ENCODE data around the gene C9orf50. TPM values are rescaled to one million over a fixed set of nuclear protein-coding genes. Genes with fewer than 3 reads are reported as not detected.

C9orf50 gene
- total RNA-seq, 2 donors from 2014 or later, result not detected

DNA sequence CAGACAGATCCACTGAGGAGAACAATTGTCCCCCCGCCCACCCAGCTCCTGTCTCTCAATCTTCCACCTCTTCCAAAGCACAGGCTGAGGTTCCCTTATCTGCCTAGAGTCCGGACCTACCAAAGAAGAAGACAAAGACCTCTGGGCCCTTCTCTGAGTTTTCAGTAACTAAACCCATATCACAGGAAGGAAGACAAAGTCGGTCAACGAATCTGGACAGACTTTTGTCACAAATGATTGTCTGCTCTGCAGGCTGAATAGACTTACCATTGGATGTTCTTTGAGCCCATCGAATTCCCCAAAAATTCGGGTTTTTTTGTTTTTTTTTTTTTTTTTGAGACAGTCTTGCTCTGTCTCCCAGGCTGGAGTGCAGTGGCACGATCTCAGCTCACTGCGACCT, 58.0 kb downstream of the C9orf50 start:
- 68 to 72% methylated on average over 8 of the region's 8 CpGs for WGBS, 2 donors
- no peaks in the 10 kb centered on the region for H3K9me3 ChIP-seq
- H3K36me3 ChIP-seq (replicated peaks in 1 of 2; ENCODE audit: insufficient read depth in 1 of 2, low read depth in 2 of 2), result no peaks in the 10 kb centered on the region
- no peak overlapping the region for H3K27ac ChIP-seq
- intact Hi-C loops (cut with DNase I), result loop anchor here (10.0 kb wide), 1 partner anchor 58 kb away; no protein-coding TSS in a partner anchor
- ATAC-seq, result no peak
- H3K4me1 ChIP-seq, result peaks cover 18% of the 10 kb centered on the region
- no peak for TF ChIP-seq CTCF (IDR thresholded peaks at IDR 0.05)
- TF ChIP-seq POLR2A (IDR thresholded peaks at IDR 0.05), result no peak
- no peak for DNase-seq
- H3K27me3 ChIP-seq, result no peaks in the 10 kb centered on the region
- no peak overlapping the region for H3K4me3 ChIP-seq

DNA sequence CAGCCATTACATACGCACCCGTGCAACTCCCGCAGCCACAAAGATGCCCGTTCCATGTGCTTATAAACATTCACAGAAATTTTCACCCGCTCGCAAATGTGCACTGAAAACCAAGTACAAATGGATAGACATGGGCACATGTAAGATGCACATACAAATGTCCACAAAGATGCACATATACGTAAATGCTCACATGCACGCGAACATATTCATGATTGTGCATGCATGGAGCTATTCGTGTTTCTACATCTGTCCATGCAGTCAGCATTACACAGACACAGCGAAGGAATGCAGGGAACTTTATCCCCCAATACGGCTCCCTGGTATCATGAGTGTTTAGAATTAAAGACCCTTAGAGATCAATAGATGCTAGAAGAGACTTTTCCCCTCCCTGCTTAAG, 58.4 kb downstream of the C9orf50 start:
- TF ChIP-seq POLR2A (IDR thresholded peaks at IDR 0.05), result no peak
- WGBS, 2 donors, result 66 to 76% methylated on average over 12 of the region's 12 CpGs
- peaks cover 18% of the 10 kb centered on the region for H3K4me1 ChIP-seq
- no peak overlapping the region for H3K4me3 ChIP-seq
- intact Hi-C loops (cut with DNase I), result loop anchor here (10.0 kb wide), 1 partner anchor 58 kb away; no protein-coding TSS in a partner anchor
- H3K27me3 ChIP-seq, result no peaks in the 10 kb centered on the region
- no peaks in the 10 kb centered on the region for H3K36me3 ChIP-seq (replicated peaks in 1 of 2; ENCODE audit: insufficient read depth in 1 of 2, low read depth in 2 of 2)
- DNase-seq (no peak), ATAC-seq (no peak)
- no peaks in the 10 kb centered on the region for H3K9me3 ChIP-seq
- no peak overlapping the region for H3K27ac ChIP-seq

Other genes starting within 250 kb of the C9orf50 start
- 10 to 100 TPM; 11.2 to 14.5 TPM for gene NTMT1, start 5.1 kb upstream of the C9orf50 start, total RNA-seq
- 10 to 100 TPM; 12.7 to 14.5 TPM for gene ASB6, start 21.1 kb upstream of the C9orf50 start, total RNA-seq
- gene PRRX2, start 44.5 kb upstream of the C9orf50 start, total RNA-seq, result 1 to 10 TPM in 1 of 2 donors, not detected in 1; 1.0 TPM
- gene PTGES, start 131.9 kb upstream of the C9orf50 start, total RNA-seq, result under 1 TPM; 0.52 to 0.66 TPM
- 10 to 100 TPM in 1 of 2 donors, 1 to 10 TPM in 1; 9.6 to 19.2 TPM for gene TOR1B, start 182.1 kb upstream of the C9orf50 start, total RNA-seq
- 10 to 100 TPM; 17.4 to 27.0 TPM for gene TOR1A, start 203.0 kb upstream of the C9orf50 start, total RNA-seq
- gene C9orf78, start 214.2 kb upstream of the C9orf50 start, total RNA-seq, result 10 to 100 TPM; 25.1 to 48.0 TPM
- gene USP20, start 214.4 kb upstream of the C9orf50 start, total RNA-seq, result 10 to 100 TPM; 14.5 to 23.4 TPM